ENCODE measurements around the gene EOMES. TPM values are rescaled to one million over a fixed set of nuclear protein-coding genes. Genes with fewer than 3 reads are reported as not detected.

EOMES gene
- polyA plus RNA-seq, 1 experiment = not detected

DNA sequence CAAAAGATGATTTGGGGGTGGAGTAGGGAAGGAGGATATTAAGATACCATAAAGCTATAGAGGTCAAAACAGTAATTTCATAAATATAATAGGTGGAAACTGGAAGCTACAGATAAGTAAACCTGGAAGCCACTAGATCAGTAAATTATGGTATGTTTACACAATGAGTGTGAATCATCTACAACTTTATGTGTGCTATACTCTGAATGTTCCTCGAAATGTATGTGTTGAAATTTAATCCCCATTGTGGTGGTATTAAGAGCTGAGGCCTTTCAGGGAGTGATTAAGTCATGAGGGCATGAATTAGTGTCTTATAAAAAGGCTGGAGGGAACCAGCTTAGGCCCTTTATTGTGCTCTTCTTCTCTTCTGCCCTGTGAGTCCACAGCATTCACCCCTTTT lies 25.2 kb downstream of the EOMES start:
- ChIA-PET CTCF (interaction anchor here (0.6 to 2.8 kb wide), 2 partner anchors 12 to 15 kb away, joined by 3 to 7 read pairs; no protein-coding TSS in a partner anchor), POLR2A (no interaction called here)
- no peaks in the 10 kb centered on the region for H3K27me3 ChIP-seq (ENCODE audit: control insufficient read depth, insufficient read depth, low read length)
- no peak overlapping the region for H3K4me3 ChIP-seq (ENCODE audit: low read depth, low read length)
- DNase-seq (ENCODE audit: low read depth) = no peak
- H3K36me3 ChIP-seq (ENCODE audit: control insufficient read depth, insufficient read depth, low read length) = no peaks in the 10 kb centered on the region
- TF ChIP-seq CTCF (IDR thresholded peaks at IDR 0.05; ENCODE audit: insufficient read depth, low read depth, low read length) = no peak

- no peak for TF ChIP-seq CTCF (IDR thresholded peaks at IDR 0.05; ENCODE audit: insufficient read depth, low read depth, low read length)
- Histone ChIP-seq H3K36me3 (ENCODE audit: control insufficient read depth, insufficient read depth, low read length) (no peaks in the 10 kb centered on the region), H3K4me3 (ENCODE audit: low read depth, low read length) (no peak overlapping the region), H3K27me3 (ENCODE audit: control insufficient read depth, insufficient read depth, low read length) (no peaks in the 10 kb centered on the region)
- POLR2A ChIA-PET = no interaction called here
- CTCF ChIA-PET = interaction anchor here (2.8 kb wide), 1 partner anchor 16 kb away, joined by 7 read pairs; no protein-coding TSS in a partner anchor
- no peak for DNase-seq (ENCODE audit: low read depth)
These were observed 26.5 kb downstream of the EOMES start for GRCh38 chr3:27695636-27696035.

- ChIA-PET POLR2A (no interaction called here), CTCF (no interaction called here)
- Histone ChIP-seq H3K4me3 (ENCODE audit: low read depth, low read length) (no peak overlapping the region), H3K27me3 (ENCODE audit: control insufficient read depth, insufficient read depth, low read length) (no peaks in the 10 kb centered on the region), H3K36me3 (ENCODE audit: control insufficient read depth, insufficient read depth, low read length) (no peaks in the 10 kb centered on the region)
- TF ChIP-seq CTCF (IDR thresholded peaks at IDR 0.05; ENCODE audit: insufficient read depth, low read depth, low read length) = no peak
- no peak for DNase-seq (ENCODE audit: low read depth)
These were observed 34.1 kb downstream of the EOMES start for GRCh38 chr3:27688053-27688452.

DNA sequence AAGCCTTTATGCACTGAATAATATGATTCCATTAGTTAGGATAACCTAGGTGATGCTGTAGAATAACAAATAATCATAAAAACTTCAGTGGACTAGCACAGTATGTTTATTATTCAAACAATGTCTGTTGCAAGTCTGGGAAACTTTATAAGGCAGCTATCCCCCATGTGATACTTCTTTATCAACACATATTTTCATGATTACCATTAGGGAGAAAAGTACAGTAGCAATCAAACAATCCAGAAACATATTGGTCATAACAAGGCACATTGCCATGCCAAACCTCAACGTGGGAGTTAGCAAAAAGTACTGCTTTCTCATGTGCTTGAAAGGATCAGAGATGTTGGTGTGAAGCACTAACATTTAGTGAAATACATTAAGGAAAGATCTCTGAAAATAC lies 35.5 kb downstream of the EOMES start:
- ChIA-PET POLR2A (no interaction called here), CTCF (no interaction called here)
- Histone ChIP-seq H3K36me3 (ENCODE audit: control insufficient read depth, insufficient read depth, low read length) (no peaks in the 10 kb centered on the region), H3K27me3 (ENCODE audit: control insufficient read depth, insufficient read depth, low read length) (no peaks in the 10 kb centered on the region), H3K4me3 (ENCODE audit: low read depth, low read length) (no peak overlapping the region)
- peak; percentile 65 for DNase-seq (ENCODE audit: low read depth)
- TF ChIP-seq CTCF (IDR thresholded peaks at IDR 0.05; ENCODE audit: insufficient read depth, low read depth, low read length) = no peak

- no peak for DNase-seq (ENCODE audit: low read depth)
- no peak for TF ChIP-seq CTCF (IDR thresholded peaks at IDR 0.05; ENCODE audit: insufficient read depth, low read depth, low read length)
- Histone ChIP-seq H3K36me3 (ENCODE audit: control insufficient read depth, insufficient read depth, low read length) (no peaks in the 10 kb centered on the region), H3K4me3 (ENCODE audit: low read depth, low read length) (no peak overlapping the region), H3K27me3 (ENCODE audit: control insufficient read depth, insufficient read depth, low read length) (no peaks in the 10 kb centered on the region)
- POLR2A ChIA-PET = no interaction called here
- CTCF ChIA-PET = interaction anchor here (0.8 to 1.2 kb wide), 3 partner anchors 172 to 375 kb away, joined by 3 to 4 read pairs (median 3); no protein-coding TSS in a partner anchor
These were observed 36.6 kb downstream of the EOMES start for GRCh38 chr3:27685474-27685873.

All from BJ (cell line).